SK-N-MC (cell line): ENCODE data around the gene GTF2A2.

Experiments used
- EZH2 ChIP-seq: fragments of 200-600 bp; sonication (generic); IDR thresholded peaks from one replicate; pipeline ENCODE4 v1.6.1; 2017; ENCODE audit warnings: antibody characterized with exemption
- POLR2AphosphoS5 ChIP-seq: IDR thresholded peaks from 2 replicates; pipeline ENCODE4 v1.6.1; 2012; ENCODE audit warnings: mild to moderate bottlenecking, low read depth, low read length, borderline replicate concordance

- no peak for TF ChIP-seq POLR2AphosphoS5
- no peak for TF ChIP-seq EZH2
Observed at GRCh38 chr15:59642351-59642750, 15.0 kb downstream of the GTF2A2 start.
